H1 (cell line): ENCODE results near the gene RALGAPA2. TPM values are rescaled to one million over a fixed set of nuclear protein-coding genes. Genes with fewer than 3 reads are reported as not detected.

Source experiments
- CTCF ChIA-PET: fragments of 300-600 bp; sonication (Branson Sonifier 250); formaldehyde crosslinking; loops from one replicate; lab custom pipeline; 2021; ENCODE audit not compliant: partially characterized antibody; lab: Charles Lee
- POLR2A ChIA-PET: fragments of 300-600 bp; sonication (Branson Sonifier 250); formaldehyde crosslinking; loops from one replicate; lab custom pipeline; 2021; ENCODE audit warnings: inconsistent platforms; ENCODE audit not compliant: partially characterized antibody; lab: Charles Lee
- DNase-seq, 2 experiments: peaks; one replicate each; pipeline versions ENCODE4 v3.0.0 to v3.0.0-alpha.2; 2010 to 2022; ENCODE audit warnings: low spot score in 2 of 2, low read depth in 1 of 2, mixed read lengths in 1 of 2
- FAIRE-seq: peaks from 2 replicates; lab custom pipeline; 2011; peaks lifted over from hg19 to GRCh38; lab: Jason Lieb, UNC
- H2AFZ ChIP-seq: 2 replicates; pipeline ENCODE4 v1.8.1; 2012; ENCODE audit warnings: low read length, inconsistent platforms
- H2AK5ac ChIP-seq: 2 replicates; pipeline ENCODE4 v1.6.1; 2013; ENCODE audit warnings: low read depth, low read length
- H2BK120ac ChIP-seq: replicated peaks from 2 replicates; pipeline ENCODE3; 2013; ENCODE audit warnings: low read depth, low read length, inconsistent platforms
- H2BK12ac ChIP-seq: 2 replicates; pipeline ENCODE4 v1.6.1; 2013; ENCODE audit warnings: low read depth, low read length
- H2BK15ac ChIP-seq: 2 replicates; pipeline ENCODE4 v1.6.1; 2013; ENCODE audit warnings: low read length
- H2BK20ac ChIP-seq: 2 replicates; pipeline ENCODE4 v1.6.1; 2013; ENCODE audit warnings: low read length
- H2BK5ac ChIP-seq: 2 replicates; pipeline ENCODE4 v1.6.1; 2013; ENCODE audit warnings: low read depth, low read length
- H3K14ac ChIP-seq: 2 replicates; pipeline ENCODE4 v1.6.1; 2013; ENCODE audit warnings: inconsistent platforms; ENCODE audit not compliant: insufficient read length
- H3K18ac ChIP-seq: 2 replicates; pipeline ENCODE4 v1.6.1; 2013; ENCODE audit warnings: low read length; ENCODE audit errors: extremely low read depth
- H3K23ac ChIP-seq: 2 replicates; pipeline ENCODE4 v1.6.1; 2013; ENCODE audit warnings: inconsistent platforms; ENCODE audit not compliant: insufficient read length
- H3K23me2 ChIP-seq: 2 replicates; pipeline ENCODE4 v1.6.1; 2013; ENCODE audit warnings: low read depth, low read length
- H3K27ac ChIP-seq: 2 replicates; pipeline ENCODE4 v1.6.1; 2011; ENCODE audit warnings: low read depth, low read length, inconsistent platforms
- H3K27me3 ChIP-seq, 4 experiments: replicated peaks in 1 of 4; 1 replicate in 1 of 4; 2 replicates in 3 of 4; pipeline versions ENCODE4 v1.6.1 to v1.8.1; 2011 to 2013; ENCODE audit warnings: low read length in 3 of 4, mild to moderate bottlenecking in 3 of 4, inconsistent platforms in 2 of 4, mixed read lengths in 2 of 4, moderate library complexity in 1 of 4; ENCODE audit not compliant: control insufficient read depth in 3 of 4, insufficient read depth in 3 of 4; ENCODE audit errors: extremely low read depth in 1 of 4
- H3K36me3 ChIP-seq, 4 experiments: 2 replicates each; pipeline versions ENCODE4 v1.6.1 to v1.8.1; 2011 to 2013; ENCODE audit warnings: mild to moderate bottlenecking in 4 of 4, low read length in 3 of 4, moderate library complexity in 2 of 4, control low read depth in 1 of 4, inconsistent platforms in 1 of 4; ENCODE audit not compliant: insufficient read depth in 4 of 4, control insufficient read depth in 2 of 4
- H3K4ac ChIP-seq: replicated peaks from 2 replicates; pipeline ENCODE3; 2013; ENCODE audit warnings: low read length, low read depth, mixed read lengths, inconsistent platforms; ENCODE audit not compliant: insufficient read length
- H3K4me1 ChIP-seq, 4 experiments: replicated peaks in 1 of 4; 1 replicate in 1 of 4; 2 replicates in 3 of 4; pipeline versions ENCODE4 v1.6.1 to v1.8.1; 2011 to 2013; ENCODE audit warnings: low read length in 3 of 4, inconsistent platforms in 2 of 4, mixed read lengths in 1 of 4; ENCODE audit not compliant: insufficient read depth in 4 of 4, control insufficient read depth in 3 of 4
- H3K4me2 ChIP-seq, 2 experiments: 2 replicates each; pipeline versions ENCODE4 v1.6.1 to v1.8.1; 2011 to 2013; ENCODE audit warnings: low read depth in 2 of 2, low read length in 2 of 2, control low read depth in 1 of 2, inconsistent platforms in 1 of 2, mild to moderate bottlenecking in 1 of 2; ENCODE audit not compliant: insufficient read depth in 1 of 2
- H3K4me3 ChIP-seq, 4 experiments: fragments of 200-600, 300-600 bp in 1 of 4; sonication (generic), shearing (Covaris generic), sonication (Bioruptor Twin) in 1 of 4; 2 replicates each; pipeline versions ENCODE4 v1.5.1 to v1.8.1; 2011 to 2016; ENCODE audit warnings: low read length in 4 of 4, low read depth in 3 of 4, control low read depth in 2 of 4, inconsistent platforms in 2 of 4, mild to moderate bottlenecking in 2 of 4, mixed read lengths in 1 of 4, moderate library complexity in 1 of 4; ENCODE audit not compliant: insufficient read depth in 2 of 4; ENCODE audit errors: extremely low read depth in 1 of 4
- H3K56ac ChIP-seq: replicated peaks from 2 replicates; pipeline ENCODE3; 2013; ENCODE audit warnings: low read depth, mild to moderate bottlenecking, mixed read lengths, low read length, inconsistent platforms; ENCODE audit not compliant: insufficient read length
- H3K79me1 ChIP-seq: 2 replicates; pipeline ENCODE4 v1.6.1; 2013; ENCODE audit warnings: low read depth, low read length, control low read depth
- H3K79me2 ChIP-seq, 2 experiments: 2 replicates each; pipeline versions ENCODE4 v1.6.1 to v1.8.1; 2012 to 2013; ENCODE audit warnings: low read length in 2 of 2, mild to moderate bottlenecking in 2 of 2, inconsistent platforms in 1 of 2; ENCODE audit not compliant: insufficient read depth in 2 of 2, control insufficient read depth in 1 of 2
- H3K9ac ChIP-seq, 4 experiments: replicated peaks in 1 of 4; 1 replicate in 1 of 4; 2 replicates in 3 of 4; pipeline versions ENCODE4 v1.6.1 to v1.8.1; 2011 to 2013; ENCODE audit warnings: low read depth in 3 of 4, low read length in 3 of 4, control low read depth in 2 of 4, mild to moderate bottlenecking in 2 of 4, moderate library complexity in 2 of 4, inconsistent platforms in 1 of 4; ENCODE audit errors: extremely low read depth in 1 of 4
- H3K9me3 ChIP-seq, 2 experiments: 2 replicates each; pipeline versions ENCODE4 v1.6.1 to v1.8.1; 2012 to 2013; ENCODE audit warnings: mild to moderate bottlenecking in 2 of 2, moderate library complexity in 2 of 2, control low read depth in 1 of 2, inconsistent platforms in 1 of 2, low read depth in 1 of 2, low read length in 1 of 2, mixed read lengths in 1 of 2; ENCODE audit not compliant: insufficient read depth in 2 of 2
- H4K20me1 ChIP-seq, 2 experiments: replicated peaks in 1 of 2; 2 replicates each; pipeline versions ENCODE3 to v1.8.1; 2011 to 2013; ENCODE audit warnings: inconsistent platforms in 2 of 2, low read length in 2 of 2, mild to moderate bottlenecking in 1 of 2; ENCODE audit not compliant: insufficient read depth in 2 of 2, control insufficient read depth in 1 of 2
- H4K5ac ChIP-seq: 2 replicates; pipeline ENCODE4 v1.6.1; 2013; ENCODE audit warnings: low read length, low read depth, mixed read lengths, inconsistent platforms; ENCODE audit not compliant: insufficient read length
- H4K8ac ChIP-seq: 2 replicates; pipeline ENCODE4 v1.8.0; 2013; ENCODE audit warnings: mild to moderate bottlenecking, moderate library complexity, low read length, inconsistent platforms; ENCODE audit not compliant: insufficient read depth; ENCODE audit errors: extremely low read depth
- H4K91ac ChIP-seq: replicated peaks from 2 replicates; pipeline ENCODE3; 2013; ENCODE audit warnings: low read length, mixed read lengths, inconsistent platforms; ENCODE audit not compliant: insufficient read length
- CBX5 ChIP-seq: fragments of 300-800, 300-1000 bp; sonication (generic); IDR thresholded peaks from 2 replicates; pipeline ENCODE4 v1.7.1; 2016; ENCODE audit warnings: antibody characterized with exemption, low read length, low read depth
- CHD1 ChIP-seq: IDR thresholded peaks from 2 replicates; pipeline ENCODE4 v1.6.1; 2012; ENCODE audit warnings: low read depth, low read length, improper control_type of control experiment
- EGR1 ChIP-seq: IDR thresholded peaks from 2 replicates; pipeline ENCODE4 v1.6.1; 2011; ENCODE audit warnings: low read depth, low read length, borderline replicate concordance
- FOSL1 ChIP-seq: IDR thresholded peaks from 2 replicates; pipeline ENCODE4 v1.6.1; 2011; ENCODE audit warnings: mild to moderate bottlenecking, low read depth, low read length, moderate library complexity; ENCODE audit not compliant: insufficient read depth
- GABPA ChIP-seq: IDR thresholded peaks from 2 replicates; pipeline ENCODE4 v1.6.1; 2011; ENCODE audit warnings: mild to moderate bottlenecking, low read length, moderate library complexity, borderline replicate concordance; ENCODE audit not compliant: insufficient read depth
- POLR2AphosphoS5 ChIP-seq: IDR thresholded peaks from 2 replicates; pipeline ENCODE4 v1.6.1; 2011; ENCODE audit warnings: low read depth, low read length
- SP4 ChIP-seq: IDR thresholded peaks from 2 replicates; pipeline ENCODE4 v1.6.1; 2012; ENCODE audit warnings: low read length, inconsistent platforms
- TCF12 ChIP-seq: IDR thresholded peaks from 2 replicates; pipeline ENCODE4 v1.6.1; 2011; ENCODE audit warnings: low read depth, mild to moderate bottlenecking, low read length
- USF2 ChIP-seq: IDR thresholded peaks from 2 replicates; pipeline ENCODE4 v1.6.1; 2011; ENCODE audit warnings: low read length, improper control_type of control experiment
- WGBS, 2 experiments: shearing (Covaris generic) in 1 of 2; methylation state at CpG; one replicate each; pipeline versions ENCODE4 v1.1.6 to v1.1.7; 2013 to 2015; ENCODE audit warnings: low lambda C conversion rate in 2 of 2, mixed read lengths in 2 of 2, inconsistent platforms in 1 of 2, low coverage in 1 of 2, missing lambda C conversion rate in 1 of 2; ENCODE audit not compliant: insufficient replicate concordance in 2 of 2, insufficient coverage in 1 of 2, insufficient read length in 1 of 2; ENCODE audit errors: extremely low coverage in 1 of 2, missing lambda C conversion rate in 1 of 2; 5-methylcytosine and 5-hydroxymethylcytosine counted together
- polyA plus RNA-seq, 7 experiments: library from polyadenylated mRNA; depleted of rRNA in 3 of 7; stranded (reverse) in 5 of 7; unstranded in 2 of 7; fragments of >200 nt in 5 of 7; fragments of 200-250 nt in 2 of 7; gene quantifications; 1 replicate in 5 of 7; 2 replicates in 1 of 7; 4 replicates in 1 of 7; pipeline versions ENCODE4 v1.2.1 to v1.2.3, GENCODE V29; 2011 to 2013; ENCODE audit warnings: missing spikeins in 2 of 7, mixed read lengths in 2 of 7
- total RNA-seq: library from RNA; stranded (reverse); fragmentation: NEBNext Ultra II Directional; extraction: Animal tissue kit (Norgen Biotek cat#: 25700); gene quantifications from 2 replicates; pipeline ENCODE4 v1.2.1, GENCODE V29; 2021
- TF ChIP-seq, protein P1 (sequence below): IDR thresholded peaks from 2 replicates; pipeline ENCODE4 v1.6.1; 2012; ENCODE audit warnings: low read length, inconsistent platforms

Gene RALGAPA2
- total and polyA plus RNA-seq, 2 of the 8 experiments (the other 6 are each of a cell fraction or from before 2014, with no cell fraction given) = 5.1 to 25.5 TPM

GRCh38 chr20:20561172-20561571 lies 151.3 kb downstream of the RALGAPA2 start:
- WGBS, 2 experiments = 95% methylated on average over 1 of the region's 1 CpG; no CpG with 5 or more reads in 1 of the 2 experiments
- ChIA-PET POLR2A (interaction anchor here (0.7 kb wide), 1 partner anchor 191 kb away, joined by 3 read pairs; no protein-coding TSS in a partner anchor), CTCF (interaction anchor here (0.6 to 2.5 kb wide), 11 partner anchors 10 to 260 kb away, joined by 3 to 8 read pairs (median 3); no protein-coding TSS in a partner anchor)
- Histone ChIP-seq H3K4me3 (no peak overlapping the region), H2BK5ac (no peak overlapping the region), H3K23me2 (no peaks in the 10 kb centered on the region; the same call in 1 of the 2 replicates), H3K9ac (no peak overlapping the region), H2BK120ac (no peak overlapping the region), H3K4me1 (peaks cover 0 to 7% (median 1%) of the 10 kb centered on the region in 4 experiments; a peak in 1 of 7 replicates), H2AFZ (no peak overlapping the region), H2BK12ac (no peak overlapping the region), H3K4me2 (no peak overlapping the region), H3K9me3 (no peaks in the 10 kb centered on the region), H4K8ac (no peak overlapping the region), H4K5ac (no peak overlapping the region), H3K14ac (no peak overlapping the region), H3K27ac (no peak overlapping the region), H3K79me2 (no peaks in the 10 kb centered on the region), H2AK5ac (no peak overlapping the region), H2BK20ac (no peak overlapping the region), H3K56ac (no peak overlapping the region), H4K91ac (no peak overlapping the region), H3K4ac (no peak overlapping the region), H3K18ac (no peak overlapping the region), H4K20me1 (no peaks in the 10 kb centered on the region), H2BK15ac (no peak overlapping the region), H3K23ac (no peak overlapping the region), H3K36me3 (no peaks in the 10 kb centered on the region; a peak in 1 of 8 replicates), H3K27me3 (no peaks in the 10 kb centered on the region), H3K79me1 (no peaks in the 10 kb centered on the region)
- no peak for DNase-seq
- no peak for FAIRE-seq
- no peak for TF ChIP-seq TCF12
- TF ChIP-seq, protein P1, sequence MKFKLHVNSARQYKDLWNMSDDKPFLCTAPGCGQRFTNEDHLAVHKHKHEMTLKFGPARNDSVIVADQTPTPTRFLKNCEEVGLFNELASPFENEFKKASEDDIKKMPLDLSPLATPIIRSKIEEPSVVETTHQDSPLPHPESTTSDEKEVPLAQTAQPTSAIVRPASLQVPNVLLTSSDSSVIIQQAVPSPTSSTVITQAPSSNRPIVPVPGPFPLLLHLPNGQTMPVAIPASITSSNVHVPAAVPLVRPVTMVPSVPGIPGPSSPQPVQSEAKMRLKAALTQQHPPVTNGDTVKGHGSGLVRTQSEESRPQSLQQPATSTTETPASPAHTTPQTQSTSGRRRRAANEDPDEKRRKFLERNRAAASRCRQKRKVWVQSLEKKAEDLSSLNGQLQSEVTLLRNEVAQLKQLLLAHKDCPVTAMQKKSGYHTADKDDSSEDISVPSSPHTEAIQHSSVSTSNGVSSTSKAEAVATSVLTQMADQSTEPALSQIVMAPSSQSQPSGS = no peak
- no peak for TF ChIP-seq USF2
- TF ChIP-seq EGR1 = no peak
- no peak for TF ChIP-seq SP4
- no peak for TF ChIP-seq GABPA
- no peak for TF ChIP-seq FOSL1
- TF ChIP-seq CBX5 = no peak
- TF ChIP-seq CHD1 = no peak
- TF ChIP-seq POLR2AphosphoS5 = no peak
